A673 (cell line): ENCODE measurements around the gene CDYL. TPM values are rescaled to one million over a fixed set of nuclear protein-coding genes. Genes with fewer than 3 reads are reported as not detected.

ENCODE experiments used
- BruUV-seq: library from RNA; stranded (reverse); fragments of 400-500 nt; replicated peaks from 2 replicates; lab custom pipeline; 2021; lab: Mats Ljungman, UMichigan
- CTCF ChIA-PET: fragments of 300-600 bp; sonication (Branson Sonifier 250); formaldehyde crosslinking; loops from one replicate; lab custom pipeline; 2022; ENCODE audit warnings: antibody characterized with exemption; lab: Charles Lee
- POLR2A ChIA-PET: fragments of 300-600 bp; sonication (Branson Sonifier 250); formaldehyde crosslinking; loops from one replicate; lab custom pipeline; 2022; ENCODE audit warnings: antibody characterized with exemption; ENCODE audit not compliant: low non-redundant PET; lab: Charles Lee
- DNase-seq: peaks from one replicate; pipeline ENCODE4 v3.0.0-alpha.2; 2015; ENCODE audit warnings: low spot score
- H3K27ac ChIP-seq: fragments of 200-600 bp; sonication (generic); 2 replicates; pipeline ENCODE4 v1.5.1; 2016; ENCODE audit warnings: mixed run types, low read depth, mild to moderate bottlenecking, mixed read lengths, antibody characterized with exemption, low read length; ENCODE audit not compliant: poor library complexity, severe bottlenecking
- H3K27me3 ChIP-seq: fragments of 200-600 bp; sonication (generic); replicated peaks from 2 replicates; pipeline ENCODE4 v1.6.1; 2017; ENCODE audit warnings: mixed run types, low read depth, mild to moderate bottlenecking, mixed read lengths, antibody characterized with exemption, low read length; ENCODE audit not compliant: insufficient read depth, poor library complexity
- H3K36me3 ChIP-seq: fragments of 200-600 bp; sonication (generic); 2 replicates; pipeline ENCODE4 v1.6.1; 2016; ENCODE audit warnings: mixed run types, mild to moderate bottlenecking, mixed read lengths, antibody characterized with exemption, low read length; ENCODE audit not compliant: insufficient read depth, poor library complexity, severe bottlenecking
- H3K4me1 ChIP-seq: fragments of 200-600 bp; sonication (generic); 2 replicates; pipeline ENCODE4 v1.6.1; 2017; ENCODE audit warnings: mixed run types, mild to moderate bottlenecking, mixed read lengths, antibody characterized with exemption, low read length; ENCODE audit not compliant: insufficient read depth, poor library complexity, severe bottlenecking
- H3K4me3 ChIP-seq: fragments of 200-600 bp; sonication (generic); 2 replicates; pipeline ENCODE4 v1.5.1; 2016; ENCODE audit warnings: low read depth, mixed run types, mild to moderate bottlenecking, mixed read lengths, low read length; ENCODE audit not compliant: poor library complexity, severe bottlenecking
- H3K9me3 ChIP-seq: fragments of 200-600 bp; sonication (generic); 2 replicates; pipeline ENCODE4 v1.6.1; 2016; ENCODE audit warnings: mixed run types, low read depth, mild to moderate bottlenecking, mixed read lengths, antibody characterized with exemption, low read length; ENCODE audit not compliant: poor library complexity, severe bottlenecking
- EZH2 ChIP-seq: fragments of 200-600 bp; sonication (generic); IDR thresholded peaks from 2 replicates; pipeline ENCODE4 v1.6.1; 2017; ENCODE audit warnings: borderline replicate concordance, low read depth, mild to moderate bottlenecking, mixed read lengths, antibody characterized with exemption, low read length; ENCODE audit not compliant: poor library complexity, severe bottlenecking
- intact Hi-C: fragments of 100-400 bp; cut with micrococcal nuclease; formaldehyde crosslinking; loops from one replicate; pipeline ENCODE4 v1.10.0; 2022; ENCODE audit not compliant: unreplicated experiment
- total RNA-seq: library from RNA; stranded (reverse); gene quantifications from 2 replicates; pipeline ENCODE4 v1.2.3, GENCODE V29; 2021
- TF ChIP-seq, protein P1 (sequence below): fragments of 300-800, 200-600 bp; sonication (generic); conservative IDR thresholded peaks from 2 replicates; pipeline ENCODE4 v1.5.1; 2017; ENCODE audit warnings: low read depth, mild to moderate bottlenecking, antibody characterized with exemption, low read length, moderate library complexity, mixed read lengths

CDYL gene
- total RNA-seq, 1 experiment from 2014 or later = 57.6 TPM

DNA sequence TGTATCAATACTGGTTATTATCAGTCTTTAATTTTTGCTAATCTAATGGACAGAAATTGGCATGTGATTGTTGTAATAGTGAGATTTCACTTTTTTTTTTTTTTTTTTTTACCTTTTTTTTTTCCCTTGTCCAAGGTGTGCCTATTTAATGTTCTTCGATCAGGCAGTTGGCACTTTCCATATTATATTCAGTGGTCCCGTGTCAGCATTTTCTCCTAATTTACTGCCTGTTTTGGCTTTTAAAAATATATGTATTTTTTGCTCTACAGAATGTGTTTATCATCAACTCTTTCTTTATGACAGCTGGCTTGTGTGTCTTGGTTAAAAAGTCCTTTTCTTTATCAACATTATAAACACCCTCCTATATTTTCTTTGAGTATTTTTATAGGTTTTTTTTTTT lies 39.4 kb downstream of the CDYL start:
- no TSS peak for BruUV-seq
- H3K4me3 ChIP-seq = no peak overlapping the region
- CTCF ChIA-PET = no interaction called here
- intact Hi-C loops = no loop called here
- no peaks in the 10 kb centered on the region for H3K36me3 ChIP-seq
- H3K27ac ChIP-seq = no peak overlapping the region
- H3K9me3 ChIP-seq = no peaks in the 10 kb centered on the region
- no peak for TF ChIP-seq EZH2
- TF ChIP-seq, protein P1, sequence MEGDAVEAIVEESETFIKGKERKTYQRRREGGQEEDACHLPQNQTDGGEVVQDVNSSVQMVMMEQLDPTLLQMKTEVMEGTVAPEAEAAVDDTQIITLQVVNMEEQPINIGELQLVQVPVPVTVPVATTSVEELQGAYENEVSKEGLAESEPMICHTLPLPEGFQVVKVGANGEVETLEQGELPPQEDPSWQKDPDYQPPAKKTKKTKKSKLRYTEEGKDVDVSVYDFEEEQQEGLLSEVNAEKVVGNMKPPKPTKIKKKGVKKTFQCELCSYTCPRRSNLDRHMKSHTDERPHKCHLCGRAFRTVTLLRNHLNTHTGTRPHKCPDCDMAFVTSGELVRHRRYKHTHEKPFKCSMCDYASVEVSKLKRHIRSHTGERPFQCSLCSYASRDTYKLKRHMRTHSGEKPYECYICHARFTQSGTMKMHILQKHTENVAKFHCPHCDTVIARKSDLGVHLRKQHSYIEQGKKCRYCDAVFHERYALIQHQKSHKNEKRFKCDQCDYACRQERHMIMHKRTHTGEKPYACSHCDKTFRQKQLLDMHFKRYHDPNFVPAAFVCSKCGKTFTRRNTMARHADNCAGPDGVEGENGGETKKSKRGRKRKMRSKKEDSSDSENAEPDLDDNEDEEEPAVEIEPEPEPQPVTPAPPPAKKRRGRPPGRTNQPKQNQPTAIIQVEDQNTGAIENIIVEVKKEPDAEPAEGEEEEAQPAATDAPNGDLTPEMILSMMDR = no peak
- peaks cover 4% of the 10 kb centered on the region for H3K4me1 ChIP-seq
- DNase-seq = no peak
- H3K27me3 ChIP-seq = no peaks in the 10 kb centered on the region
- POLR2A ChIA-PET = no interaction called here

DNA sequence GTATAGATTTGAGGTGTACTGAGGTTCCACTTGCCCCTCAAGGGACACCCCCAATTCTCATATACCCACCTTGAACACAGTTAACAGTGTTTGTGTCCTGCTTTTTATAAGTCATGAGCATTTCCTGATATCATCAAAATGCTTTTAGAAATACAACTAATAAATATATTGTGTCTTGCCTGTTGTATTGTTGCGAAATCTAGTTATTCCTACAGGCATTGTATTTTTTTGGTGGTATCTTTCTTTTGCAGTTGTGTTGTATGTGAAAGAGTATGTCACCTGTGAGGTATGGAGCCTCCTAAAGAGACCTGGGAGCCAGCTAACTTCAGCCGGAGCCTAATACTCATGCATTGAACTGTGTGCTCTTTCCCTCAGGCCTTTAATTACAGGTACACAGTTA lies 40.7 kb downstream of the CDYL start:
- Histone ChIP-seq H3K27ac (no peak overlapping the region), H3K4me3 (no peak overlapping the region), H3K27me3 (no peaks in the 10 kb centered on the region), H3K9me3 (no peaks in the 10 kb centered on the region), H3K4me1 (peaks cover 4% of the 10 kb centered on the region), H3K36me3 (no peaks in the 10 kb centered on the region)
- no peak for TF ChIP-seq EZH2
- TF ChIP-seq, protein P1 = no peak
- intact Hi-C loops = no loop called here
- DNase-seq = no peak
- CTCF ChIA-PET = no interaction called here
- POLR2A ChIA-PET = no interaction called here
- BruUV-seq = no TSS peak

DNA sequence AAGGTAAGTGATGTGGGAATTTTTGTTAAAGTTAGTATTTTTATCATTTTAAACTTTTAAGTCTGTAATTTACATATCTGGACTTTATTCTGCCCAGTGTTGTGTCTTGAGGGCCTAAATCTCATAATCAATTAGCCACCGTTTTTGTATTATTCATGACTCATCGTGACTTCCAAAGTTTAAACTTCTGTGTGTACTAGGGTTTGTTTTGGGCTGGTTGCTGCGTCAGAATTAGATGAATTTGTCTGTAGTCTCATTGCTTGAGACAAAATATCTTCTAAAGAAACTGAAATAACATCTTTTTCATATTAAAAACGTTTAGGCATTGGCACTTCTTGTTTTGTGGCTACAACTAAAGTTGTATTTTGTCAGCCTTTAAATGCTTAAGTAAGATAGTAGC lies 41.3 kb downstream of the CDYL start:
- CTCF ChIA-PET = no interaction called here
- peaks cover 4% of the 10 kb centered on the region for H3K4me1 ChIP-seq
- POLR2A ChIA-PET = no interaction called here
- H3K27me3 ChIP-seq = no peaks in the 10 kb centered on the region
- H3K36me3 ChIP-seq = no peaks in the 10 kb centered on the region
- no peak for TF ChIP-seq EZH2
- TF ChIP-seq, protein P1 = no peak
- intact Hi-C loops = no loop called here
- H3K27ac ChIP-seq = no peak overlapping the region
- no peaks in the 10 kb centered on the region for H3K9me3 ChIP-seq
- no peak overlapping the region for H3K4me3 ChIP-seq
- no peak for DNase-seq
- BruUV-seq = no TSS peak
